Fibroblast of lung (primary cell): ENCODE data around the gene TRAPPC5. TPM values are rescaled to one million over a fixed set of nuclear protein-coding genes. Genes with fewer than 3 reads are reported as not detected.

ENCODE experiments used
- DNase-seq, 2 donors: peaks; one replicate each; pipeline versions ENCODE4 v3.0.0 to v3.0.0-alpha.2; 2010; ENCODE audit warnings: low read depth in 2 of 2
- H2AFZ ChIP-seq: 2 replicates; pipeline ENCODE4 v1.5.1; 2012; ENCODE audit warnings: low read length, control low read depth, inconsistent platforms
- H3K27ac ChIP-seq: 2 replicates; pipeline ENCODE4 v1.5.1; 2011; ENCODE audit warnings: low read length, control low read depth; ENCODE audit not compliant: insufficient read depth
- H3K27me3 ChIP-seq: 2 replicates; pipeline ENCODE4 v1.5.1; 2011; ENCODE audit warnings: mild to moderate bottlenecking, low read length; ENCODE audit not compliant: control insufficient read depth, insufficient read depth
- H3K36me3 ChIP-seq: 2 replicates; pipeline ENCODE4 v1.5.1; 2011; ENCODE audit warnings: low read length; ENCODE audit not compliant: control insufficient read depth, insufficient read depth
- H3K4me1 ChIP-seq: 2 replicates; pipeline ENCODE4 v1.5.1; 2011; ENCODE audit warnings: low read length; ENCODE audit not compliant: control insufficient read depth, insufficient read depth; ENCODE audit errors: extremely low read depth
- H3K4me2 ChIP-seq: 2 replicates; pipeline ENCODE4 v1.5.1; 2011; ENCODE audit warnings: low read length, control low read depth; ENCODE audit not compliant: insufficient read depth; ENCODE audit errors: extremely low read depth
- H3K4me3 ChIP-seq, 4 experiments: fragments of 200-600 bp in 1 of 4; sonication (generic) in 1 of 4; replicated peaks in 1 of 4; 2 replicates each; pipeline ENCODE4 v1.5.1; 2011 to 2016; ENCODE audit warnings: low read length in 4 of 4, low read depth in 3 of 4, mild to moderate bottlenecking in 3 of 4, control low read depth in 2 of 4, inconsistent platforms in 1 of 4, mixed read lengths in 1 of 4; ENCODE audit not compliant: insufficient read depth in 1 of 4; ENCODE audit errors: control extremely low read depth in 1 of 4
- H3K79me2 ChIP-seq: 2 replicates; pipeline ENCODE4 v1.5.1; 2012; ENCODE audit warnings: mild to moderate bottlenecking, low read length, inconsistent platforms; ENCODE audit not compliant: control insufficient read depth, insufficient read depth
- H3K9ac ChIP-seq: 2 replicates; pipeline ENCODE4 v1.5.1; 2011; ENCODE audit warnings: mild to moderate bottlenecking, low read length, control low read depth; ENCODE audit not compliant: insufficient read depth
- H3K9me3 ChIP-seq: 2 replicates; pipeline ENCODE4 v1.5.1; 2012; ENCODE audit warnings: low read depth, low read length; ENCODE audit not compliant: control insufficient read depth, insufficient read depth
- H4K20me1 ChIP-seq: 2 replicates; pipeline ENCODE4 v1.5.1; 2011; ENCODE audit warnings: low read length; ENCODE audit not compliant: control insufficient read depth, insufficient read depth; ENCODE audit errors: extremely low read depth
- EZH2 ChIP-seq: IDR thresholded peaks from 2 replicates; pipeline ENCODE4 v1.5.1; 2012; ENCODE audit warnings: low read length, control low read depth, mild to moderate bottlenecking; ENCODE audit errors: missing control alignments
- polyA plus RNA-seq, 2 donors: library from polyadenylated mRNA; depleted of rRNA in 1 of 2; stranded (reverse) in 1 of 2; unstranded in 1 of 2; fragments of >200 nt; gene quantifications; 2 replicates each; pipeline ENCODE4 v1.2.1, GENCODE V29; 2011 to 2012; ENCODE audit warnings: missing spikeins in 1 of 2
- total RNA-seq: library from RNA; depleted of rRNA; stranded (reverse); fragments of >200 nt; gene quantifications from 2 replicates; pipeline ENCODE4 v1.2.1, GENCODE V29; 2014
- TF ChIP-seq, protein P1 (sequence below), 2 donors: IDR thresholded peaks in 1 of 2; conservative IDR thresholded peaks in 1 of 2; 1 replicate in 1 of 2; 2 replicates in 1 of 2; pipeline ENCODE4 v1.5.1; 2011 to 2012; ENCODE audit warnings: low read length in 2 of 2, control low read depth in 1 of 2, inconsistent platforms in 1 of 2, low read depth in 1 of 2, mild to moderate bottlenecking in 1 of 2

TRAPPC5 gene
- total and polyA plus RNA-seq, 2 donors (not counting 1 experiment from before 2014, with no cell fraction given) = 19.4 to 103 TPM

DNA sequence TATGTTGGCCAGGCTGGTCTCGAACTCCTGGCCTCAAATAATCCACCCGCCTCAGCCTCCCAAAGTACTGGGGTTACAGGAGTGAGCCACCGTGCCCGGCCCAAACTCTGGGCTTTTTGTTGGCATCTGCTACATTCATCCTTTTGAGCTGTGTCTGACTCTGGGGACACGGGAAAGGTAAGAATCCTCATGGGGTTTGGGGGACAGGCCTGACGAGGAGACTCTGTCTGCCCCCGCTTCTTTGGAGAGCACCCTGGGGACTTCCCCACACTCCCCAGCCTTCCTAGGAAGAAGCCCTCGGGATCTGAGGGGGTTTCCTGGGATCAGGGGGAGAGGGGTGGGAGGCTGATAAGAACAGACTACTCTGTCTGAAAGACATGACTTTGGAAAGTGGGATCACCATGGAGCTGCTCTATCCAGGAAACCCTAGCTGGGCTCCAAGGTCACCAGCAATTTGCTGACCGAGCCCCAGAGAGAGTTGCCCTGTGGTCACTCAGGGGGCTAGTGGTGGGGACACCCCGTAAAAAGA lies 29.4 kb downstream of the TRAPPC5 start:
- Histone ChIP-seq H3K4me3 (no peak overlapping the region), H3K4me2 (no peak overlapping the region), H3K27me3 (no peaks in the 10 kb centered on the region), H3K9me3 (no peaks in the 10 kb centered on the region), H3K36me3 (no peaks in the 10 kb centered on the region), H3K79me2 (no peaks in the 10 kb centered on the region), H4K20me1 (no peaks in the 10 kb centered on the region), H3K27ac (no peak overlapping the region), H3K9ac (no peak overlapping the region), H3K4me1 (no peaks in the 10 kb centered on the region), H2AFZ (no peak overlapping the region)
- TF ChIP-seq, protein P1, sequence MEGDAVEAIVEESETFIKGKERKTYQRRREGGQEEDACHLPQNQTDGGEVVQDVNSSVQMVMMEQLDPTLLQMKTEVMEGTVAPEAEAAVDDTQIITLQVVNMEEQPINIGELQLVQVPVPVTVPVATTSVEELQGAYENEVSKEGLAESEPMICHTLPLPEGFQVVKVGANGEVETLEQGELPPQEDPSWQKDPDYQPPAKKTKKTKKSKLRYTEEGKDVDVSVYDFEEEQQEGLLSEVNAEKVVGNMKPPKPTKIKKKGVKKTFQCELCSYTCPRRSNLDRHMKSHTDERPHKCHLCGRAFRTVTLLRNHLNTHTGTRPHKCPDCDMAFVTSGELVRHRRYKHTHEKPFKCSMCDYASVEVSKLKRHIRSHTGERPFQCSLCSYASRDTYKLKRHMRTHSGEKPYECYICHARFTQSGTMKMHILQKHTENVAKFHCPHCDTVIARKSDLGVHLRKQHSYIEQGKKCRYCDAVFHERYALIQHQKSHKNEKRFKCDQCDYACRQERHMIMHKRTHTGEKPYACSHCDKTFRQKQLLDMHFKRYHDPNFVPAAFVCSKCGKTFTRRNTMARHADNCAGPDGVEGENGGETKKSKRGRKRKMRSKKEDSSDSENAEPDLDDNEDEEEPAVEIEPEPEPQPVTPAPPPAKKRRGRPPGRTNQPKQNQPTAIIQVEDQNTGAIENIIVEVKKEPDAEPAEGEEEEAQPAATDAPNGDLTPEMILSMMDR (conservative IDR thresholded peaks at IDR 0.05 in 1 of 2, IDR thresholded peaks at IDR 0.05 in 1 of 2; ENCODE audit: low read depth in 1 of 2, low read length in 2 of 2) = no peak
- no peak for TF ChIP-seq EZH2
- no peak for DNase-seq

DNA sequence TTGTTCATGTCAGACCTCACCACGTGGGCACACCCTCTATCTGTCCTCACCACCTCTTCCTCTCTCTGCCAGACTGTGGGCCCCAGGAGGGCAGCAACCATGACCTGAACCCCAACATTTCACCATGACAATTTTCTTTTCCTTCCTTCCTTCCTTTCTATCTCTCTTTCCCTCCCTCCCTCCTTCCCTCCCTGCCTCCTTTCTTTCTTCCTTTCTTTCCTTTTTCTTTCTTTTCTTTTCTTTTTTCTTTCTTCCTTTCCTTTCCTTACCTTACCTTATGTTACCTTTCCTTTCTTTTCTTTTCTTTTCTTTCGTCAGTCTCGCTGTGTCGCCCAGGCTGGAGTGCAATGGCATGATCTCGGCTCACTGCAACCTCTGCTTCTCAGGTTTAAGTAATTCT lies 30.0 kb downstream of the TRAPPC5 start:
- Histone ChIP-seq H2AFZ (no peak overlapping the region), H3K27ac (no peak overlapping the region), H3K4me1 (no peaks in the 10 kb centered on the region), H3K79me2 (no peaks in the 10 kb centered on the region), H3K4me2 (no peak overlapping the region), H4K20me1 (no peaks in the 10 kb centered on the region), H3K9me3 (no peaks in the 10 kb centered on the region), H3K36me3 (no peaks in the 10 kb centered on the region), H3K27me3 (no peaks in the 10 kb centered on the region), H3K9ac (no peak overlapping the region), H3K4me3 (no peak overlapping the region)
- no peak for TF ChIP-seq EZH2
- TF ChIP-seq, protein P1 (conservative IDR thresholded peaks at IDR 0.05 in 1 of 2, IDR thresholded peaks at IDR 0.05 in 1 of 2; ENCODE audit: low read depth in 1 of 2, low read length in 2 of 2) = no peak
- DNase-seq = no peak

DNA sequence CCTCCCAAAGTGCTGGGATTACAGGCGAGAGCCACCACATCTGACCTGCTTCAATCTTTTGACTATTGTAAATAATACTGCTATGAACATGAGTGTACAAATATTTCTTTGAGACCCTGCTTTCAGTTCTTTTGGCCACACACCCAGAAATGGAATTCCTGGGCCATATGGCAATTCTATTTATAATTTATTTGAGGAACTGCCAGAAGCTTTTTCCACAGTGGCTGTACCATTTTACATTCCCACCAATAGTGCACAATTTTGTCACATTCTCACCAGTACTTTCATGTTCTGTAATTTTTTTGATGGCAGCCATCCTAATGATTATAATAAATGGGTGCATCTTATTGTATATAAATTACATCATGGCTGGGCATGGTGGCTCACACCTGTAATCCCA lies 35.0 kb downstream of the TRAPPC5 start:
- Histone ChIP-seq H3K27ac (no peak overlapping the region), H3K4me2 (no peak overlapping the region), H3K27me3 (no peaks in the 10 kb centered on the region), H4K20me1 (no peaks in the 10 kb centered on the region), H3K4me1 (no peaks in the 10 kb centered on the region), H3K4me3 (no peak overlapping the region), H2AFZ (no peak overlapping the region), H3K79me2 (no peaks in the 10 kb centered on the region), H3K9me3 (no peaks in the 10 kb centered on the region), H3K36me3 (no peaks in the 10 kb centered on the region), H3K9ac (no peak overlapping the region)
- TF ChIP-seq, protein P1 (conservative IDR thresholded peaks at IDR 0.05 in 1 of 2, IDR thresholded peaks at IDR 0.05 in 1 of 2; ENCODE audit: low read depth in 1 of 2, low read length in 2 of 2) = no peak
- no peak for TF ChIP-seq EZH2
- DNase-seq = no peak
